NCI-H748 treated with DMSO at 0.1 percent for 48 hours (cell line): ENCODE data around the gene WWTR1.

Experiments
- DNase-seq: peaks from one replicate; lab custom pipeline; 2025; lab: John Stamatoyannopoulos, UW

Gene WWTR1

DNA sequence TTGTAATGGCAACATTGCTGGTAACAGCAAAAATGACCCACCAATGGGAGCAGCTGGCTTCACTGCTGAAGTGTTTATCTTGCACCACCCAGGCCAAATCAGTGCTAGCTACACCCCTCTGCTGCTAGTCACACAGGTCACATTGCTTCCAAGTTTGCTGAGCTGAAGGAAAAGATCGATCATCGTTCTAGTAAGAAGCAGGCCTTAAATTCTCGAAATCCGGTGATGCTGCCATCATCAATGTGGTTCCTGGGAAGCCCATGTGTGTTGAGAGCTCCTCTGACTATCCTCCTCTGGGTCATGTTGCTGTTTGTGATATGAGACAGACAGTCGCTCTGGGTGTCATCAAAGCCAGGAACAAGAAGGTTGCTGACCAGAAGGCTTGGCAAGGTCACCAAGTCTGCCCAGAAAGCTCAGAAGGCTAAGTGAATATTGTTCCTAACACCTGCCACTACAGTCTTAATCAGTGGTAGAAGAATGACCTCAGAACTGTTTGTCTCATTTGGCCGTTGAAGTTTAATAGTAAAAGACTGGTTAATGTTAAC, 162.2 kb downstream of the WWTR1 start:
- DNase-seq: no peak

DNA sequence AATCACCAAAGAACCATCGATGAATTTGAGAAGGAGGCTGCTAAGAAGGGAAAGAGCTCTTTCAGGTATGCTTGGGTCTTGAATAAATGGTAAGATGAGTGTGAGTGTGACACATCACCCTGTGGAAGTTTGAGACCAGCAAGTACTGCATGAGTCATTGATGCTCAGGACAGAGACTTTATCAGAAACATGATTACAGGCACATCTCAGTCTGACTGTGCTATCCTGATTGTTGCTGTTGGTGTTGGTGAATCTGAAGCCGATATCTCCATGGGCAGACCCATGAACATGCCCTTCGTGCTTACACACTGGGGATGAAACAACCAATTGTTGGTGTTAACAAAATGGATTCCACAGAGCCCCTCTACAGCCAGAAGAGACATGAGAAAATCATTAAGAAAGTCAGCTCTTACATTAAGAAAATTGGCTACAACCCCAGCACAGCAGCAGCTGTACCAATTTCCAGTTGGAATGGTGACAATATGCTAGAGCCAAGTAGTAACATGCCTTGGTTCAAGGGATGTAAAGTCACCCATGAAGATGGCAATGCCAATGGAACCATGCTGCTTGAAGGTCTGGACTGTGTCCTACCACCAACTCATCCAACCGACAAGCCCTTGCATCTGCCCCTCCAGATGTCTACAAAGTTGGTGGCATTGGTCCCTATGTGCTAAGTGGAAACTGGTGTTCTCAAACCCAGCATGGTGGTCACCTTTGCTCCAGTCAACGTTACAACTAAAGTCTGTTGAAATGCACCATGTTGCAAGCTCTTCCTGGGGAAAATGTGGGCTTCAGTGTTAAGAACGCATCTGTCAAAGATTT, 162.9 kb downstream of the WWTR1 start:
- DNase-seq: no peak

DNA sequence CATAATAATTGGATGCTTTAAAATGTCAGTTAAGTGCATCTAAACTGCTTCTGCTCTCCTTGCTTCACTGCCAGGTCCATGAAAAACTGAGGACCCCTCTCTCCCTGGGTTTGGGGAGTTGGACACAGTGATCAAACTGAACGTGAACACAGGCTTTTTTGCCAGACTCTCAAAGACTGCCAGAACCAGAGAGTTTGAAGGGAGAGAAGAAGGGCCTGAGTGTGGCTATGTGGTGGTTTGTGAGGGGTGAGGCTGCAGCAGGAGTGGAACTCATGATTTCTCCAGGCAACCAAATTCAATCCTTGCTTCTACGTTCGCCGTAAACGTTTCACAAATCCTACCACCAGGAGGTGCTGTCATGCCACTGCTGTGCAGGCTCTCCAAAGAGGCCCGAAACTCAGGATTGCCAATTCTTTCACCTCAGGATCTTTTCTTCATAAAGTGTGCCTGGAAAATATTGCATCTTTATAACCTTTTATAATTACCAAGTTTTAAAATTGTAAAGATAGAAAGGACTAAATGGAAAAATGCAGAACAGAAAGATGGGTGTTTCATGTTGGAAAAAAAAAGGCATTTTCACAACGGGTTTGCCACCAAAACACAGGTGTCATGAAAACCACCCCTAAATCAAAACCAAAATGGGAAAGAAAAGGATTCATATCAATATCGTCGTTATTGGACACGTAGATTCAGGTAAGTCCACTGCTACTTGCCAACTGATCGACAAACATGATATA, 163.6 kb downstream of the WWTR1 start:
- DNase-seq: no peak

DNA sequence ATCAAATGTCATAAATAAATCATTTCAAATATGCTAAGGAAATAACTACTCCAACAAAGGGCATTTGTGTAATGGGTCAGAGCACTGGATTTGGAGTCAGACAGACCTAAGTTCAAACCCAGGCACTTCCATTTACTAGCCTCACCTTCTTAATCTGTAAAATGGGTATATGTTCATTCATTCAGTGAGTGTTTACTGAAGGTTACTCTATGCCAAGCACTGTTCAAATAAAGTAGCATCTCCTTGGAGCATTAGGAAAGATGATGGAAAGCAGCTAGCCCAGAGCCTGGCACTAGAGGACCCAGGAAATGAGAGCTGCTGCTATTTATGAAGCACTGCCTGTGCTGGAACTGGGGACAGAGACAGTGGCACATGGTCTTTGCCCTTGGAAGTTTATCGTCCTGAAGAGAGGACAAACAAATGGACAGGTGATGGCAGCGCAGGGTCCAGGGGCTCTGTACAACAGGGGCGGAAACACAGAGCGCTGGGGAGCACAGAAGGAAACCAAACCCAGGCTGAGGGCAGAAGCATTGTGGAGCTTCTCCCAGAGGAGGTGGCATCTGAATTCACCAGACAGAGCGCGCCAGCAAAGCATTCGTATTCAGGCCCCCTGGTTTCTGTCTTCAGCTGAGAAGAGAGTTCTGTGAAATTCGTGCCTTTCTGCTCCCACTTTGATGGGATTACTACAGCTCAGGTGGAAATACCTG, 164.4 kb downstream of the WWTR1 start:
- DNase-seq: no peak

DNA sequence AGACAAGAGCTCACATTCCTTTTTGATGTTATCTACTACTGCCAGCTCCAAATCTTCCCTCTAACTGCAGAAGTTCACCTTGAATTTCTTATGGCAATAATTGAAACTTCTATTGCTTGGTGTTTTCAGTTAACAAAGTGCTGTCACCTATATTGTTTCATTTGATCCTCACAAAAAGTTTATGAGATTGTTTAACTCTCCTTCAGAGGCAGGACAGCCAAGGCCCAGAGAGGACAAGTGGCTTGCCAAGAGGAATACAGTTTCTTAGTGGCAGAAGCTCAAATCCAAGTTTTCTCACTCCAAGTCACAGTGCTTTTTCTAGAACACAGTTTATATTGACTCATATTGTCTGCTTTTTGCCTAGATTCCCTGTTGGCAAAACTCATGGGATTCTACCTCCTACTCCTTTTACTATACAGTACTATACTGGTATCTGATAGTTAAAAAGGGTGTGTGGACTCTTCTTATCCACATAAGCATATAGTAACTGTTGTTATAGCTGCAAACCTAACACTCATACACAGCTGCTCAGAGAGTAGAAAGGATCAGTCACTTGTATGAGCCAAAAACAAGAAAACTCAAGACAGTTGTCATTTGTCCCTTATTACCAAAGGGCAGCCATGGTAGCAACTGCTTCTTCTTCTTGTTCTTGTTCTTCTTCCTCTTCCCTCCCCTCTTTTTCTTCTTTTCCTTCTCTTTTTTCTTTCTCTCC, 167.4 kb downstream of the WWTR1 start:
- DNase-seq: no peak

DNA sequence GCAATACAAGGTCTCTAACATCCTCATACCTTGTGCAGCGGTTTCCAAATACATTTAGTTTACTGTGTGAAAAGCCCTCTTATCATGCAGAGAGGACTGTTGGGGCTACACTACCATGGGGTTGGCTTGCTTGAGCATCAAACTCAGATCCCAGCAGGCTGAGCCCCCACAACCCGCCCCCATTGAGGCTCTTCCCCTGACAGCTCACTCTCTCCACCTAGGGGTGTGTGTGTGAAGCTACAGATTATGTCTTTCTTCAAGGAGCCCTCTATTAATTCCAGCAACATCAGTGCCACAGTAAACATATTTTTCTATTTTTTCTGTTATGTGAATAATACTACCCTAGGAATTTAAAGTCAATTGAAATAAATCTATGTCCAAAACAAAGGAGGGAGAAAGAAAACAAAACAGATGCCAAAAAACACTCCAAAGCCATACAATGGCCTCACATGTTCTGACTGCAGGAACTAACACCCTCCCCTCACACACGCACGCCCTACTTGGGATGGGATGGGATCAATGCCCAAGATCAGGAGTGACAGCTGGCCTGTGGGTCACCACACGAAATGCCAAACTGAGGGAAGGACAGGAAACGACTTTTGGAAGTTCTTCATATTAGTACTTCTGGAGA, 168.7 kb downstream of the WWTR1 start:
- DNase-seq: no peak

DNA sequence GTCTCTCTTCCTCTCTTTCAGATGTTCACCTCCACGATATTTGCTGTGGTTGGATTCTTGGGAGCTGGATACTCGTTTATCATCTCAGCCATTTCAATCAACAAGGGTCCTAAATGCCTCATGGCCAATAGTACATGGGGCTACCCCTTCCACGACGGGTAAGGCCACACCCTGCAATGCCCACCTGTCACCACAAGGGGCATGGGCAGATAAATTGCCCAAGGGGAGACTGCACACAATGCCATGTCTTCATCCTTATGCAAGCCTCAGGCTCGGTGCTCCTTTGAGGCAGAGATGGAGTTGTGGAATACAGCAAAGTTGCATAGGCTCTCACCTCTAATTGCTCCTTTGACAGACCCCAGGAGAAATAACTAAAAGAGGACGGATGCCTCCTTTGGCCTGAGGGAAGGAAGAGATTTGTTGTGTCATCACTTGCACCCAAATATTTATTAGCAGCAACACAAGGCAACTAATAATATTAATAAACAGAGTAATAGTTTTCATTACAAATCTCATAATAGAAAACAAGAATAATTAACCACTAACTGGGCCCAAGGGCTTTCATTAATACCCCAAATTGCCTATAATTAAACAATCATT, 170.1 kb downstream of the WWTR1 start:
- DNase-seq: no peak

DNA sequence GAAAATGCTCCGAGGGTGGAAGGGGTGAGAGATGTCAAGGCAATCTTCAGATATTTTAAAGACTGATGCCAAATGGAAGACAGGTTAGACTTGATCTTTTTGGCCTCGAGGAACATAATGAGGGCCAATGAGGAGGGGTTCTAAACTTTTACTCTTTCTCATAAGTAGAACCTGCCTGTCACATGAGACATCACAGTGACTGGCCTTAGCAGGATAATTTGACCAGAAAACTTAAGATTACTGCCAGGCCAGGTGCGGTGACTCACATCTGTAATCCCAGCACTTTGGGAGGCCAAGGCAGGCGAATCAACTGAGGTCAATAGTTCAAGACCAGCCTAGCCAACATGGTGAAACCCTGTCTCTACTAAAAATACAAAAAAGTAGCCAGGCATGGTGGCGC, 171.1 kb downstream of the WWTR1 start:
- DNase-seq: no peak

DNA sequence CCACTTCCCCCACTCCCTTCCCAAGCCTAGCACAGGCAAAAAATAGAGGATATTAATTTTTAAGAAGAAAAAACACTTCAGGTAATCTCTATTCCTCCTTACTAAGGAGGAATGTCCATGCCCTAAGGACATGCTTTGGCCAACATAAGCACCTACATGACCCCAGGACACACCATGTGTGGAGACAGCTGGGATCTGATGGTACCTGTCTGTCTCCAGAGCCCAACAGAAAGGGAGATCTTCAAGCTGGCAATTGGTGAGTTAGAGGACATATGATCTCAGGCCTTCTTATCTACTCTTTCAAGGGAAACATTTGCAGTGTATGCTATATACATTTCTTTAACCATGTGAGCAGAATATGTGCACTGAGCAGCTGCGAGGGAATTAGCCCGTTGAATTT, 176.3 kb downstream of the WWTR1 start:
- DNase-seq: no peak

DNA sequence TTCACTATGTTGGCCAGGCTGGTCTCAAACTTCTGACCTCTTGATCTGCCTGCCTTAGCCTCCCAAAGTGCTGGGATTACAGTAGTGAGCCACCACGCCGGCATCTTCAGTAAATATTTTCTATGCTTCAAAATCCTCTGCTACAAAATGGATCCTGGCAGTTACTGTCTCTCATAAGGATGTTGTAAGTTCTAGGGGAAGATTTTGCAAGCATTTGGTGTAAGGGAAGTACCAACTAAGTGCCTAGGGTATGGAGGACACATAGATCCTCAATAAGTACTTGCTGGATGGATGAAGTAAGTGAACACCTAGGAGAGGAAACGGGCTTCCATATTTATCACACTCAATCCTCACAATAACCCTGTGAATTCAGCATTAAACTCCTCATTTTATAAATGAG, 176.8 kb downstream of the WWTR1 start:
- no peak for DNase-seq

DNA sequence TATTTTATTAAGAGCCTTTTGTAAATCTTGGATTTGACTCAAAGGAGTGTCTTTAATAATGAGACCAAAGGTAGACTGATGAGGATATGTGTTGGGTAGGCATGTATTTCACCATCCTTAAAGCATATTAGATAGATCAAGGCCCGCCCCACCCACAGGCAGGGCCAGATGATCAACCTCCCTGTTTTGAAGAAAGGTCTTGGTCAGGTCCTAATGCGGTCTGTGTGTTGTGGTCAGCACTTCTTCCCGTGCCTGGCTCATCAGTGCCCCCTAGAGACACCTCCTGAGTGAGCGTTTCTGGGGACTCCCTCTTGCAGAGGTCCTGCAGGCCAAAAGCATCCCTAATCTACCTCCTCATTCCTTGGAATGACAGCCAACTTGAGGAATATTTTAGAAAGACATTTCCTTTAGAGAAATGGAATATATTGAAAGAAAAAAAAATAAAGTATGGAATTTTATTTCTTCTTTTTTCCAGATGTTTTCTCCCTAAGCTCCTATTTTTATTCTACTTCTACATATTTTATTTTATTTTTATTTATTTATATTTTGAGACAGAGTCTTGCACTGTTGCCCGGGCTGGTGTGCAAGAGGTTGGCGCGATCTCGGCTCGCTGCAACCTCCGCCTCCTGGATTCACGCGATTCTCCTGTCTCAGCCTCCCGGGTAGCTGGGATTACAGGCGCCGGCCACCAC, 177.4 kb downstream of the WWTR1 start:
- peak; percentile 13 for DNase-seq

DNA sequence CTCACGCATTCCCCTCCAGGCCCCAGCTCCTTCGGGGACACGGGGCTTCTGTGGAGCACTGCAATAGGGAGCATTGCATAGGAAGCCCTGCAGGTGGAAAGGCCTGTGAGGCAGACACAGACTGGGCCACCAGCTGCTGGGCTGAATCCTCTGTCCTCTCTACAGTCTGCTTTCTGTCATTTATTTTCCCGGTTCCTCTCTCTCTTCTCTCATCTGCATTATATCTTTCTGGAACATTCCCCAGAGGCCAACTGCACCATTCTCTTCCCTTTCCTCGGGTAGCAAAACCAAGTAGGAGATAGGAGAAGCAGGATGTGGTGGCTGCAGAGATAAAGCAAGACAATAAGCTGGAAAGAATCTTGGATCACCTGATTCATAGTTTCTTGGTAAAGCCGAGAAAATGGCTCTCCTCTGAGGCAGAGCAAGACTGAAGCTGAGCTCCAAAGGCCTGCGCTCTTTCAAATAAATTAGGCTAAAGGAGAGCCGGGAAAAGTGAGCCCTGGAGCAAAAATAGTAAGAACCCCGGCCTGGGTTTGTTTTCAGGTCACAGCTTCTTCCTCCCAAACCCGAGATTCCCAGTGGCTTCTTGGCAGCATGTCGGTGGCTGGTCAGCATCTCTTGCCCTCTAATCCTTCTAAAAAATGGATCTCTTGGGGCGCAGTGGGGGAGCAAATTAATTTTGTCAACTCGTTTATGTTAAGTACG, 178.1 kb downstream of the WWTR1 start:
- no peak for DNase-seq

DNA sequence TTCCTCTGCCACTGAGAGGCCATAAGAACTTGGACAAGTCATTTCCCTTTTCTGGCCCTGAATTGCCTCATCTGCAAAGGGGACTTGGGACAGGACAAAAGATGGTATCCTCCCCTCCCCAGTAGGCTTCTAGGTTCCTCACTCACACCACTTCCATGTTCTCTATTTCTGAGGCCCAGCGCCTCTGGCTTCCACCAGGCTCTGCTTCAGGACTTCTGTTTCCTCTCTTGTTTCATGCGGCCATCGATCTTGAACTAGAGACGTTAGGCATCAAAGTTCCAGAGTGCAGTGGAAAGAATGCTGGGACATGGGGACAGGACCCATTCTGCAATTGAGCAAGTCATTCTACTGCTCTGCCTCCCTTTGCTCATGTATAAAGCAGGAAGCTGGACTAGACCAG, 181.6 kb downstream of the WWTR1 start:
- no peak for DNase-seq

DNA sequence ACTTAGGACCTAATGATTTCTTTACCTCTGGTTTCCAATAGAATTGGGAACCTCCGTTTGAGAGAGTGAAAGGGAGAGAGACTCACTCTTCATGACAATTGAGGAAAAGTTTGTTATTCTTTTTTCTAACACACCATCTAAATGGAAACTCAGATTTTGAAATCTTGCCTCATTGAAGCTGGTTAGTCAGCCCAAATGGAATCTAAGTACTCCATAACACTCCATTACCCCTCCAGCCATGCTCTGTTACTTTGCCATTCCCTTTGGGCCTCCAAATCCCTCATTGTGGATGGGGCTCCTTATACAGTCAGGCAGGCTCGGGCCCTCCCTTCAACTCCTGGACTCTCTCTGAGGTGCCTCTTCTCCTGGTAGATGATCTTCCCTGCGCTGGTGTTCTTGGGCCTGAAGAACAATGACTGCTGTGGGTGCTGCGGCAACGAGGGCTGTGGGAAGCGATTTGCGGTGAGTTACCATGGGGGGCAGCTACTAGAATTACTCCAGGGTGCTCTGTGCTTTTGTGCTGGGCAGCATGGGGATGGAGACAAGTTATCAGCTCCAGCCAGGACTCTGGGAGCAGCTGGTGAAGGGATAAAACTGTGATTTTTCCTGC, 182.3 kb downstream of the WWTR1 start:
- DNase-seq: no peak

DNA sequence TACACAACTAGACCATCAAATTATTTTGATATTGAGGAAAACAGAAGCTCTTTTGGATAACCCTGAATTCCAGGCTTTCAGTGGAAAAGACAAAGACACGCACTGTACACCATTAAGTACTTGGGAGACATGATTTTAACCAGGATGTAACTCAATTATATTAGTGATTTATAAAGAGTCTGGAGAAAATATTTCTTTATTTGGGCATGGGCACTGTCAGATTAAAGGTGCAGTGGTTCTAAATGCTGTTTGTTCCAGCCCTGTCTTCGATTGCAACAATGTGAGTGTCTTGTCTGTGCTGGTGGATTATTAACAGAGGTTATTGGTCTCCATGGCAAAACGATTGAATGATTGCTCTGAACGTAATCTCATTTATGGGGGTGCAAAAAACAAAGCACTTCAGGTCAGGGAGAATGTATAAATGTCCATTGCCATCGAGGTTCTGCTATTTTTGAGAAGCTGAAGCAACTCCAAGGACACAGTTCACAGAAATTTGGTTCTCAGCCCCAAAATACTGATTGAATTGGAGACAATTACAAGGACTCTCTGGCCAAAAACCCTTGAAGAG, 183.5 kb downstream of the WWTR1 start, which contains the start of gene TM4SF4:
Gene TM4SF4, plus strand, starts transcription at position 448 of the 568 bp plus-strand sequence. CDS start 181 bp downstream, outside the sequence.
- DNase-seq: no peak

DNA sequence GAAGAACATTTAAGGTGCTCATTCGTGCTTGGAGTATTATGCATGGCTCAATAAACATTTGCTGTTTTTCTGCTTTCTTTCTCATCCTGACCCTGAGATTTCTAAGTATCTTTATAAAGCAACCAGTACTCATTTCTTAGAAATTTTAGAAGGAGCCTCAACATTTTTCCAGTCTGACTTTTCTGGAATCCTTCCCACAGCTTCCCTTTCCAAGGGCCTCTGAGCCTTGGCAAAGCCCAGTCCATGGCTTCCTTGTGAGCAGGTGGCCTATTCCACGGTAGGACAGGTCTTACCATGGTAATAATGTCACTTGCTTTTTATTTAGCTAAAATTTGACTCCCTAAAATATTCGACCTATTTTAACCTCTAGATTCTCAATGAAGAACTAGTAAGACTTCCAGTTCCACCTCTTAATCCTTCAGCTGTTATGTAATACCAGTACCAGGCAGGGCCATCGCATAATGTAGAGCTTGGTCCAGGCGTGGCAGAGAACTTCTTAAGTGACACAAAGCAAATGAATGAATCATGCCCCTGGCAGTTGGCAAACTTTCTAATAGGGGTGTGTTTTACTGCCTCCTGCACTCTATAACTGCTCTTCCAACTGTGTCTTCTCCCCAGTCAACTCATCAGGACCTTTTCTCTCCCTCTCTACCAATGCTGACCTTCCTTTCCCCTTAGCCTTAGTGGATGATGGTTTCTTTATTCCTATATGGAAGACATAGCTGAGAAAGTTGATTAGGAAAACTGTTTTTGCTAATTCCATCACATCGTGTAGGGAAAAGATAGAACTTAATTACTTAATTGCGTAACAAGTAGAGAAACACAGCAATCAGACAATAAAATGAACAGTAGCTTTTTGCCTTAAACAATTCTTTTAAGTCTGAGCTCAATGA, 184.2 kb downstream of the WWTR1 start:
- DNase-seq: no peak

DNA sequence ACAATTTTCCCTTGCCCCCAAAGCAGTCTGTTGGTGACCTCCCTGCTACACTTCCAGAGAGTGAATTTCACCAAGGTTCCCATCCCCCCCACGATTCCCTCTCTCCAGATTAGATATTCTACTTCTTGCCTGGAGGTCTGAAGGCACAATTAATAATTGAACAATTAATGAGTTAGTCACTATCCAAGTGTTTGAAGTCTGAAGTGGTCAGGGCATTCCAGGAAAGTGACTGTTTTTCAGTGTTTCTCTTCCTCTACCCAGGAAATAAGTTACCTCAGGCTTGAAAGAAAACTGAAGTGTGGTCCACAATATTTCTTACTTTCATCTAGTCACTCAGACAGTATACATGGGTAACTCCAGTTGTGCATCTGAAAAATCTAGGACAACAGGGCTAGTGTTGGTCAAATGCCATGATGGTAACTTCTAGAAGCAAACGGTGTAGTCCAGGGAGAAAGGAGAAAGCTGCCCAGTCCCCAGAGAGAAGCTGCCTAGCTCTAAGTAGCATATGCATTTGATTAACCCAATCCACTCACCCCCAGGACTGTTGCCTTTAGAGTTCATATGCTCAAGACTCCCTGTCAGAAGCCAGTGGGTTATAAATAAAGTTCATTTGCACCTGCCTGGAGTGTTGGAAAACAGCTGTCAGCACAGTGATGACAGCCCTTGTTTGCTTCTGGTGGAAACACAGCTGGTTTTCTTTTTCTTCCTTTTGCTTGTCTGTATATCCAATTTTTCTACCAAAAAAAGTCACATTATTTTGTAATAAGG, 185.6 kb downstream of the WWTR1 start:
- DNase-seq: no peak
